Tibial nerve (tissue), 4 donors: Measurements from ENCODE around the gene EYA4. TPM values are rescaled to one million over a fixed set of nuclear protein-coding genes. Genes with fewer than 3 reads are reported as not detected.

Experiments
- DNase-seq, 2 donors: peaks; one replicate each; pipeline ENCODE4 v3.0.0-alpha.2; 2019; ENCODE audit warnings: low spot score in 2 of 2
- H3K27ac ChIP-seq, 4 donors: fragments of 200-600 bp; sonication (generic) in 3 of 4; one replicate each; pipeline ENCODE4 v1.5.1; 2017 to 2019; ENCODE audit warnings: mild to moderate bottlenecking in 1 of 4
- H3K27me3 ChIP-seq, 2 donors: fragments of 200-600 bp; sonication (generic) in 1 of 2; one replicate each; pipeline versions ENCODE4 v1.5.1 to v1.6.0; 2017 to 2019
- H3K36me3 ChIP-seq, 3 donors: fragments of 200-600 bp; sonication (generic); one replicate each; pipeline ENCODE4 v1.5.1; 2018 to 2019
- H3K4me1 ChIP-seq, 4 donors: fragments of 200-600 bp; sonication (generic) in 3 of 4; one replicate each; pipeline ENCODE4 v1.5.1; 2017 to 2019
- H3K4me3 ChIP-seq, 4 donors: fragments of 200-600 bp; sonication (generic) in 3 of 4; one replicate each; pipeline ENCODE4 v1.5.1; 2017 to 2019; ENCODE audit warnings: mild to moderate bottlenecking in 1 of 4, moderate library complexity in 1 of 4
- H3K9me3 ChIP-seq, 4 donors: fragments of 200-600 bp; sonication (generic) in 3 of 4; one replicate each; pipeline ENCODE4 v1.5.1; 2017 to 2019
- EP300 ChIP-seq, 2 donors: sonication (generic); formaldehyde crosslinking; IDR thresholded peaks; one replicate each; pipeline ENCODE4 v1.6.1; 2017; ENCODE audit warnings: antibody characterized with exemption in 2 of 2, mild to moderate bottlenecking in 1 of 2
- POLR2A ChIP-seq, 2 donors: fragments of 450-650 bp; IDR thresholded peaks; one replicate each; pipeline ENCODE4 v1.6.1; 2017; ENCODE audit warnings: antibody characterized with exemption in 2 of 2, mild to moderate bottlenecking in 2 of 2, moderate library complexity in 2 of 2
- WGBS, 2 donors: methylation state at CpG; one replicate each; pipeline ENCODE4 v1.1.5; 2018; 5-methylcytosine and 5-hydroxymethylcytosine counted together
- total RNA-seq, 4 donors: library from RNA; depleted of rRNA; stranded (reverse); fragments of >200 nt; gene quantifications; one replicate each; pipeline ENCODE4 v1.1.0, GENCODE V29; 2016
- TF ChIP-seq, protein P1 (sequence below), 5 experiments: fragments of 200-600 bp in 3 of 5; fragments of 450-650 bp in 2 of 5; sonication (generic) in 3 of 5; IDR thresholded peaks; one replicate each; pipeline ENCODE4 v1.5.1; 2016 to 2019; ENCODE audit warnings: antibody characterized with exemption in 5 of 5, mild to moderate bottlenecking in 3 of 5, moderate library complexity in 2 of 5

Gene EYA4
- total RNA-seq, 4 donors from 2014 or later, result 1.1 to 6.0 (median 1.8) TPM

DNA sequence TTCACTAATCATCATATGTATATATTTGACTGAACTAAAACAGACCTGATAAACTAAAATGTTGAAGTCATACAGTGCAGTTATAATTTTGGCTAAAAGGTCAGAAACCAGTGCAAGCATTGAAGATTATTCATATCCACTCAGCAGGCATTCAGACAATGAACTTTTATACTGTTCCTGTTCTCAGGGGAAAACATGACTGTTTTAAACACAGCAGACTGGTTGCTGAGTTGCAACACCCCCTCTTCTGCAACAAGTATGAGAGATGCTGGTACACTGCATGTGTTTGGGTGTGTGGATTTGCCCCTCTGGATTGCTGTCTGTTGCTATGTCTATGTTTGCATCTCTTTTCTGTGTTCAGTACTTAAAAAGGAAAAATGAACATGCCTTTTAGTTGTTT lies 206.8 kb downstream of the EYA4 start:
- H3K27ac ChIP-seq, result no peak overlapping the region
- no peaks in the 10 kb centered on the region for H3K36me3 ChIP-seq
- no peak overlapping the region for H3K4me3 ChIP-seq
- no peaks in the 10 kb centered on the region for H3K27me3 ChIP-seq
- no peaks in the 10 kb centered on the region for H3K9me3 ChIP-seq
- DNase-seq, result no peak
- no peaks in the 10 kb centered on the region for H3K4me1 ChIP-seq
- no peak for TF ChIP-seq EP300 (IDR thresholded peaks at IDR 0.05)
- no peak for TF ChIP-seq POLR2A (IDR thresholded peaks at IDR 0.05)
- TF ChIP-seq, protein P1, sequence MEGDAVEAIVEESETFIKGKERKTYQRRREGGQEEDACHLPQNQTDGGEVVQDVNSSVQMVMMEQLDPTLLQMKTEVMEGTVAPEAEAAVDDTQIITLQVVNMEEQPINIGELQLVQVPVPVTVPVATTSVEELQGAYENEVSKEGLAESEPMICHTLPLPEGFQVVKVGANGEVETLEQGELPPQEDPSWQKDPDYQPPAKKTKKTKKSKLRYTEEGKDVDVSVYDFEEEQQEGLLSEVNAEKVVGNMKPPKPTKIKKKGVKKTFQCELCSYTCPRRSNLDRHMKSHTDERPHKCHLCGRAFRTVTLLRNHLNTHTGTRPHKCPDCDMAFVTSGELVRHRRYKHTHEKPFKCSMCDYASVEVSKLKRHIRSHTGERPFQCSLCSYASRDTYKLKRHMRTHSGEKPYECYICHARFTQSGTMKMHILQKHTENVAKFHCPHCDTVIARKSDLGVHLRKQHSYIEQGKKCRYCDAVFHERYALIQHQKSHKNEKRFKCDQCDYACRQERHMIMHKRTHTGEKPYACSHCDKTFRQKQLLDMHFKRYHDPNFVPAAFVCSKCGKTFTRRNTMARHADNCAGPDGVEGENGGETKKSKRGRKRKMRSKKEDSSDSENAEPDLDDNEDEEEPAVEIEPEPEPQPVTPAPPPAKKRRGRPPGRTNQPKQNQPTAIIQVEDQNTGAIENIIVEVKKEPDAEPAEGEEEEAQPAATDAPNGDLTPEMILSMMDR (IDR thresholded peaks at IDR 0.05), result no peak

DNA sequence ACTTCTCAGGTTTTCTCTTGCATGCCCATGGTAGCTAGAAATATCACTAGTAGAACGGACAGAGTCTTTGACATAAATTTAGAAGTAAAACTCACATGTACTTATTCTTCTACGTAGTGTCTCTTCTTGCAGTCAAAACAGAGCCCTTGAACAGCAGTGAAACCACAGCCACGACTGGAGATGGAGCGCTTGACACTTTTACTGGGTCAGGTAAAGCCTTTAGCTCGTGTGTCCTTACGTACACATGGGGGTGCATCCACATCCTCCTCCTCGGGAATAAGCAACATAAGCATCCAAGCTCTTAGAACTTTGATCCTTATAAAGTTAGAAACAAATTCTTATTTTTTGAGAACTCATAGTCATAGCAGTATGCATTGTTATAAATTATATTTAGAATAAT lies 215.3 kb downstream of the EYA4 start:
- TF ChIP-seq, protein P1 (IDR thresholded peaks at IDR 0.05), result no peak
- no peak for TF ChIP-seq EP300 (IDR thresholded peaks at IDR 0.05)
- no peak for TF ChIP-seq POLR2A (IDR thresholded peaks at IDR 0.05)
- 70 to 75% methylated on average over 7 of the region's 7 CpGs for WGBS, 2 donors

DNA sequence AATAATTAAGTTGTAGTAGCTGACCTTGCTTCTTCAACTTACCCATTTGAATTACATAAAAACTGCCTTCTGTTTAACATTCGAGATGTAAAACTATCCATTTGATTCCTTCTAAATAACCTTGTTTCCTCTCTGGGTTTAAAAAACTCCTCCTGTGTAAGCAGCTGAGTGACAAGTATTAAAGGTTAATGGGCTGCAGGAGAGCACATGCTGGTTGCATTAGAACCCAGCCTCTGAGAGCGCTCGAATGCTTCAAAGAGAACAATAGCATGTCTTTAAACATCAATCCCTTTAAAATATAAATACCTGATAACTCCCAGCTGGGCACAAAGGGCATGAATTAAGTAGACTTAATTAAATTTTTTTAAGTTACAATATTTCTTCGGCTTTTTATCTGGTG lies 215.8 kb downstream of the EYA4 start:
- DNase-seq, result no peak
- H3K4me1 ChIP-seq, result no peaks in the 10 kb centered on the region
- no peak overlapping the region for H3K27ac ChIP-seq
- H3K36me3 ChIP-seq, result no peaks in the 10 kb centered on the region
- no peak overlapping the region for H3K4me3 ChIP-seq
- no peaks in the 10 kb centered on the region for H3K27me3 ChIP-seq
- no peaks in the 10 kb centered on the region for H3K9me3 ChIP-seq
- TF ChIP-seq EP300 (IDR thresholded peaks at IDR 0.05) (no peak), POLR2A (IDR thresholded peaks at IDR 0.05) (no peak)
- TF ChIP-seq, protein P1 (IDR thresholded peaks at IDR 0.05), result no peak
- WGBS, 2 donors, result 71 to 77% methylated on average over 4 of the region's 4 CpGs

More for the DNA sequence above, 215.3 kb downstream of the EYA4 start:
- Histone ChIP-seq H3K27me3 (no peaks in the 10 kb centered on the region), H3K4me3 (no peak overlapping the region), H3K36me3 (no peaks in the 10 kb centered on the region), H3K27ac (no peak overlapping the region), H3K4me1 (no peaks in the 10 kb centered on the region), H3K9me3 (no peaks in the 10 kb centered on the region)
- DNase-seq, result no peak

DNA sequence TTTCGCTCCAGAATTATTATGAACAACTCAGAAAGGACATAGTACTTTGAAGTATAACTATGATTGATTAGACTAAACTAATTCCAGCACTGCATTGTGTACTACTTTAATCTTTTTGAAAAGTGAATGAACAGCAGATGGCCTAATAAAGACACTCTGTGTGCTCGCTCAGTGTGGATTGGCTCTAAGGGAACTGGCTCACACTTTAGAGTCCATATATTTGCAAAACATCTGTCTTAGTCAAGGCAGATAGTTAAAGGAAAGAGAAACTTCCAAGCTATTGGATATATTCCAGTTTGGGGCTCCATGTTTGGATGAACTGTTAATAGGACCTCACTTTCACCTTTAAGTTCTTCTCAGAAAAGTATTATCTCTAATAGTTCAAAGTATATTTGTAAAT lies 218.9 kb downstream of the EYA4 start:
- Histone ChIP-seq H3K4me3 (no peak overlapping the region), H3K9me3 (no peaks in the 10 kb centered on the region), H3K27me3 (no peaks in the 10 kb centered on the region), H3K4me1 (no peaks in the 10 kb centered on the region), H3K36me3 (no peaks in the 10 kb centered on the region), H3K27ac (no peak overlapping the region)
- 70 to 75% methylated on average over 2 of the region's 2 CpGs for WGBS, 2 donors
- TF ChIP-seq, protein P1 (IDR thresholded peaks at IDR 0.05), result no peak
- TF ChIP-seq POLR2A (IDR thresholded peaks at IDR 0.05) (no peak), EP300 (IDR thresholded peaks at IDR 0.05) (no peak)
- DNase-seq, result no peak

DNA sequence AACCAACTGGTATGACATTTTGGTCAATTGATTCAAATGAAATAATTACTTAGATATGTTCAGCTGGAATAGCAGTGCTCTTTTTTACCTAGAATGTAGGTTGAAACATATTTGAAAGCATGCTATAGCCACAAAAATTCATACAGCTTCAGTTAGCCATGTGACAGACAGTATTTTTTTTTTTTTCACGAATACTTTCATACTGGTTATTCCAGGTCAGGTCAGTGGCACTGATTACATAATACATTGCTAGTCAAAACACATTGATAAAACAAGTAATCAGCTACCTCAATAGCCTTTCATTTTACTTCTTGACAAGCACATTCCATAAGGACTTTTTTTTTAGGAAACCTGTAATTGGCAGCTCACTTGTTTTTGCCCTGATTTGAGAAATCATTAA lies 222.6 kb downstream of the EYA4 start:
- Histone ChIP-seq H3K4me3 (no peak overlapping the region), H3K4me1 (no peaks in the 10 kb centered on the region), H3K36me3 (no peaks in the 10 kb centered on the region), H3K27ac (no peak overlapping the region), H3K9me3 (no peaks in the 10 kb centered on the region), H3K27me3 (no peaks in the 10 kb centered on the region)
- WGBS, 2 donors, result 22 to 34% methylated on average over 1 of the region's 1 CpG
- TF ChIP-seq, protein P1 (IDR thresholded peaks at IDR 0.05), result no peak
- no peak for TF ChIP-seq POLR2A (IDR thresholded peaks at IDR 0.05)
- no peak for TF ChIP-seq EP300 (IDR thresholded peaks at IDR 0.05)
- no peak for DNase-seq
